Astrocyte (in vitro differentiated cells and primary cell): ENCODE measurements around the gene RAB3IP. TPM values are rescaled to one million over a fixed set of nuclear protein-coding genes. Genes with fewer than 3 reads are reported as not detected.

Source experiments
- DNase-seq: peaks from one replicate; pipeline ENCODE4 v3.0.0-alpha.2; 2010; ENCODE audit warnings: low read depth
- FAIRE-seq: peaks from 2 replicates; lab custom pipeline; 2011; peaks lifted over from hg19 to GRCh38; lab: Jason Lieb, UNC
- H2AFZ ChIP-seq: 2 replicates; pipeline ENCODE4 v1.6.0; 2012; ENCODE audit warnings: low read depth, low read length, inconsistent platforms
- H3K27ac ChIP-seq: 2 replicates; pipeline ENCODE4 v1.5.1; 2011; ENCODE audit warnings: low read depth, low read length, inconsistent platforms
- H3K27me3 ChIP-seq: 2 replicates; pipeline ENCODE4 v1.6.0; 2011; ENCODE audit warnings: low read length, inconsistent platforms; ENCODE audit not compliant: insufficient read depth
- H3K36me3 ChIP-seq: 2 replicates; pipeline ENCODE4 v1.5.1; 2011; ENCODE audit warnings: low read length, inconsistent platforms; ENCODE audit not compliant: insufficient read depth
- H3K4me1 ChIP-seq: 2 replicates; pipeline ENCODE4 v1.5.1; 2011; ENCODE audit warnings: low read length, inconsistent platforms; ENCODE audit not compliant: insufficient read depth
- H3K4me2 ChIP-seq: 2 replicates; pipeline ENCODE4 v1.6.0; 2012; ENCODE audit warnings: low read length, inconsistent platforms
- H3K4me3 ChIP-seq: 2 replicates; pipeline ENCODE4 v1.5.1; 2011; ENCODE audit warnings: low read depth, mild to moderate bottlenecking, low read length, inconsistent platforms; ENCODE audit not compliant: insufficient read depth
- H3K79me2 ChIP-seq: 2 replicates; pipeline ENCODE4 v1.6.0; 2012; ENCODE audit warnings: mild to moderate bottlenecking, low read length, inconsistent platforms; ENCODE audit not compliant: insufficient read depth
- H3K9ac ChIP-seq: 2 replicates; pipeline ENCODE4 v1.6.0; 2012; ENCODE audit warnings: mild to moderate bottlenecking, low read length, inconsistent platforms
- H3K9me3 ChIP-seq: 2 replicates; pipeline ENCODE4 v1.5.1; 2012; ENCODE audit warnings: low read depth, mild to moderate bottlenecking, low read length, inconsistent platforms; ENCODE audit not compliant: insufficient read depth
- H4K20me1 ChIP-seq: 2 replicates; pipeline ENCODE4 v1.6.0; 2012; ENCODE audit warnings: low read length, inconsistent platforms; ENCODE audit not compliant: insufficient read depth
- H3K27ac Mint-ChIP-seq: one replicate; pipeline ENCODE4 v1.8.0; 2021; ENCODE audit warnings: mild to moderate bottlenecking, mixed read lengths; ENCODE audit not compliant: unreplicated experiment
- H3K27me3 Mint-ChIP-seq: one replicate; pipeline ENCODE4 v1.8.0; 2021; ENCODE audit warnings: low read depth, mixed read lengths; ENCODE audit not compliant: unreplicated experiment
- H3K36me3 Mint-ChIP-seq: one replicate; pipeline ENCODE4 v1.8.0; 2021; ENCODE audit warnings: low read depth, mixed read lengths; ENCODE audit not compliant: unreplicated experiment
- H3K4me1 Mint-ChIP-seq: one replicate; pipeline ENCODE4 v1.8.0; 2021; ENCODE audit warnings: low read depth, mixed read lengths; ENCODE audit not compliant: unreplicated experiment
- H3K4me3 Mint-ChIP-seq: one replicate; pipeline ENCODE4 v1.8.0; 2021; ENCODE audit warnings: mild to moderate bottlenecking, moderate library complexity, mixed read lengths; ENCODE audit not compliant: unreplicated experiment
- H3K9me3 Mint-ChIP-seq: one replicate; pipeline ENCODE4 v1.8.0; 2021; ENCODE audit warnings: mild to moderate bottlenecking, mixed read lengths; ENCODE audit not compliant: unreplicated experiment
- EZH2 ChIP-seq: IDR thresholded peaks from 2 replicates; pipeline ENCODE4 v1.6.1; 2012; ENCODE audit warnings: mild to moderate bottlenecking, low read length, inconsistent platforms; ENCODE audit not compliant: insufficient read depth
- total RNA-seq: library from RNA; stranded (reverse); gene quantifications from 2 replicates; pipeline ENCODE4 v1.2.1, GENCODE V29; 2021
- TF ChIP-seq, protein P1 (sequence below): IDR thresholded peaks from 2 replicates; pipeline ENCODE4 v1.5.1; 2011; ENCODE audit warnings: low read depth, mild to moderate bottlenecking, inconsistent platforms, low read length, moderate library complexity; ENCODE audit not compliant: insufficient read depth

RAB3IP gene
- total RNA-seq, 1 donor from 2014 or later: 18.4 TPM

DNA sequence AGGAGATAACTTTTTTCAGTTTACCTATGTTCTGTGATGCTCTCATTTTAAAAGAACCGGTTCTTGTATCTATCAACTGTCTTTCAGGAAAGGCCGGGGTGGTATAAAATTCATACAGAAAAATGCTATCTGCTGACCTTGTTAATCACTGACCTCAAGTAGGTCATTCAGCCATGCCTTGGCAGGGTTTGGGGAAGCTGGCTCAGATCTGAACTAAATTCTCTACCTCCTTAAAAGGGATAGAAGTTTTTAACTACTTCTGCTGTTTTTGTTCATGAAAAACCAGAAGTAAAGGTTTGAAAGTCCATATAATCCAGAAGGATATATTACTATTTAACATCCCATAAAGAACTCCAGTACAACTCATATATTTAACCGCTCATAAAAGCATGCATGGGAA, 96.4 kb downstream of the RAB3IP start:
- Histone ChIP-seq H3K36me3 (no peaks in the 10 kb centered on the region), H3K4me3 (no peak overlapping the region), H3K27ac (no peak overlapping the region), H4K20me1 (no peaks in the 10 kb centered on the region), H2AFZ (no peak overlapping the region), H3K79me2 (no peaks in the 10 kb centered on the region), H3K9ac (no peak overlapping the region), H3K4me1 (no peaks in the 10 kb centered on the region), H3K4me2 (no peak overlapping the region), H3K9me3 (no peaks in the 10 kb centered on the region), H3K27me3 (no peaks in the 10 kb centered on the region)
- Mint-ChIP-seq H3K9me3 (no peaks in the 10 kb centered on the region), H3K4me3 (no peak overlapping the region), H3K27ac (no peak overlapping the region), H3K4me1 (no peaks in the 10 kb centered on the region), H3K27me3 (no peaks in the 10 kb centered on the region), H3K36me3 (no peaks in the 10 kb centered on the region)
- DNase-seq: no peak
- TF ChIP-seq, protein P1, sequence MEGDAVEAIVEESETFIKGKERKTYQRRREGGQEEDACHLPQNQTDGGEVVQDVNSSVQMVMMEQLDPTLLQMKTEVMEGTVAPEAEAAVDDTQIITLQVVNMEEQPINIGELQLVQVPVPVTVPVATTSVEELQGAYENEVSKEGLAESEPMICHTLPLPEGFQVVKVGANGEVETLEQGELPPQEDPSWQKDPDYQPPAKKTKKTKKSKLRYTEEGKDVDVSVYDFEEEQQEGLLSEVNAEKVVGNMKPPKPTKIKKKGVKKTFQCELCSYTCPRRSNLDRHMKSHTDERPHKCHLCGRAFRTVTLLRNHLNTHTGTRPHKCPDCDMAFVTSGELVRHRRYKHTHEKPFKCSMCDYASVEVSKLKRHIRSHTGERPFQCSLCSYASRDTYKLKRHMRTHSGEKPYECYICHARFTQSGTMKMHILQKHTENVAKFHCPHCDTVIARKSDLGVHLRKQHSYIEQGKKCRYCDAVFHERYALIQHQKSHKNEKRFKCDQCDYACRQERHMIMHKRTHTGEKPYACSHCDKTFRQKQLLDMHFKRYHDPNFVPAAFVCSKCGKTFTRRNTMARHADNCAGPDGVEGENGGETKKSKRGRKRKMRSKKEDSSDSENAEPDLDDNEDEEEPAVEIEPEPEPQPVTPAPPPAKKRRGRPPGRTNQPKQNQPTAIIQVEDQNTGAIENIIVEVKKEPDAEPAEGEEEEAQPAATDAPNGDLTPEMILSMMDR: no peak
- no peak for TF ChIP-seq EZH2
- FAIRE-seq: no peak

DNA sequence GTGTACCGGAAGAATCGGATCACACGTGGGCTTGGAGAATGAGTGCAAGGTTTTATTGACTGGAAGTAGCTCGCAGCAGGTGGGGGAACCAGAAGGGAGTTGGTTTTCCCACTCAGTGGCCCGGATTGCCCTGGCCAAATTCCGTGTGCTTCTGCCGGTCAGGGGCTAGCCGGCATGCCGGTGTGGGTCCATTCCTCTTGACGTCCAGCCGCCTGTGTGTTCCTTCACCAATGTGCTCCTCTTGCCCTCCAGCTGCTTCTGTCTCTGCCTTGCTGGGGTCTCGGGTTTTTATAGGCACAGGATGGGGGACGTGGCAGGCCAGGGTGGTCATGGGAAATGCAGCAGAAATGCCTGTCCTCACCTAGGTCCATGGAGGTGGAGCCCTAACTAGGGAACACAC, 97.4 kb downstream of the RAB3IP start:
- no peaks in the 10 kb centered on the region for H3K79me2 ChIP-seq
- no peak for FAIRE-seq
- H3K4me1 Mint-ChIP-seq: no peaks in the 10 kb centered on the region
- H2AFZ ChIP-seq: no peak overlapping the region
- no peaks in the 10 kb centered on the region for H3K9me3 Mint-ChIP-seq
- no peak overlapping the region for H3K4me3 Mint-ChIP-seq
- no peak overlapping the region for H3K4me2 ChIP-seq
- H3K27me3 ChIP-seq: no peaks in the 10 kb centered on the region
- H3K36me3 ChIP-seq: no peaks in the 10 kb centered on the region
- no peaks in the 10 kb centered on the region for H3K9me3 ChIP-seq
- H3K36me3 Mint-ChIP-seq: no peaks in the 10 kb centered on the region
- H3K9ac ChIP-seq: no peak overlapping the region
- no peaks in the 10 kb centered on the region for H3K4me1 ChIP-seq
- DNase-seq: no peak
- no peaks in the 10 kb centered on the region for H3K27me3 Mint-ChIP-seq
- no peak overlapping the region for H3K4me3 ChIP-seq
- H3K27ac ChIP-seq: no peak overlapping the region
- TF ChIP-seq, protein P1: no peak
- no peak for TF ChIP-seq EZH2
- no peak overlapping the region for H3K27ac Mint-ChIP-seq
- H4K20me1 ChIP-seq: no peaks in the 10 kb centered on the region

DNA sequence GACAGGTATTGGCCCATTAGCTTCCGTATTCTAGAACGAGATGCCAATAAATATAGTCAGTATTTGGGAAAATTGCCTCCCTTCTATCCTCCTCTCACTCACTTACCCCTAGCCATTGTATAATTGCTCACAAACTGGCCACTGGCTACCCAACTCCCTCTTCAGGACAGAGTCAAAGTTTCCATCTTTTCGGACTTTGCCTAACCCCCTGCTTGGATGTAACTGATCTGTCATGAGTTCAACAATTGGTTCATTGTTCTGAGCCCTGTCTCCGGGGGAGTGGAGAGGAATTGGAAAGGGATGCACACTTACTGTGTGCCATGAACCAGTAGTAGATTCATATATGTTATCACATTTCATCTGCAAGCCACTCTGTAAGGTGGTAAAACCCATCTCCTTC, 98.5 kb downstream of the RAB3IP start:
- no peak for FAIRE-seq

More for the DNA sequence above, 98.5 kb downstream of the RAB3IP start:
- no peaks in the 10 kb centered on the region for H3K27me3 Mint-ChIP-seq
- Histone ChIP-seq H3K36me3 (no peaks in the 10 kb centered on the region), H3K4me3 (no peak overlapping the region), H3K27ac (no peak overlapping the region), H3K4me2 (no peak overlapping the region), H3K79me2 (no peaks in the 10 kb centered on the region), H3K4me1 (no peaks in the 10 kb centered on the region), H3K9me3 (no peaks in the 10 kb centered on the region), H4K20me1 (no peaks in the 10 kb centered on the region), H2AFZ (no peak overlapping the region), H3K27me3 (no peaks in the 10 kb centered on the region), H3K9ac (no peak overlapping the region)
- H3K27ac Mint-ChIP-seq: no peak overlapping the region
- no peak overlapping the region for H3K4me3 Mint-ChIP-seq
- no peak for TF ChIP-seq EZH2
- TF ChIP-seq, protein P1: no peak
- no peaks in the 10 kb centered on the region for H3K4me1 Mint-ChIP-seq
- DNase-seq: no peak
- H3K9me3 Mint-ChIP-seq: no peaks in the 10 kb centered on the region
- no peaks in the 10 kb centered on the region for H3K36me3 Mint-ChIP-seq
